H9 (cell line): ENCODE results near the gene RBFOX2. TPM values are rescaled to one million over a fixed set of nuclear protein-coding genes. Genes with fewer than 3 reads are reported as not detected.

ENCODE experiments used
- DNase-seq: peaks from one replicate; pipeline ENCODE4 v3.0.0-alpha.2; 2017
- H2AFZ ChIP-seq: one replicate; pipeline ENCODE4 v1.6.1; 2013; ENCODE audit warnings: mild to moderate bottlenecking, low read length, control low read depth, moderate library complexity
- H2AK5ac ChIP-seq: 2 replicates; pipeline ENCODE4 v1.6.1; 2013; ENCODE audit warnings: low read length, control low read depth, mixed read lengths; ENCODE audit not compliant: insufficient read length
- H2BK120ac ChIP-seq: one replicate; pipeline ENCODE4 v1.6.1; 2013; ENCODE audit warnings: low read depth, mild to moderate bottlenecking, low read length, control low read depth, inconsistent platforms; ENCODE audit not compliant: poor library complexity, severe bottlenecking
- H2BK12ac ChIP-seq: 2 replicates; pipeline ENCODE4 v1.6.1; 2013; ENCODE audit warnings: low read length, control low read depth, mixed read lengths, low read depth; ENCODE audit not compliant: insufficient read length
- H2BK15ac ChIP-seq: 2 replicates; pipeline ENCODE4 v1.6.1; 2013; ENCODE audit warnings: low read depth, low read length, control low read depth
- H2BK20ac ChIP-seq: one replicate; pipeline ENCODE4 v1.6.1; 2013; ENCODE audit warnings: low read depth, mild to moderate bottlenecking, low read length, control low read depth, inconsistent platforms; ENCODE audit not compliant: poor library complexity, severe bottlenecking
- H2BK5ac ChIP-seq: 2 replicates; pipeline ENCODE4 v1.6.1; 2013; ENCODE audit warnings: low read length, control low read depth, mixed read lengths; ENCODE audit not compliant: insufficient read length
- H3K14ac ChIP-seq: 2 replicates; pipeline ENCODE4 v1.6.1; 2013; ENCODE audit warnings: low read length, control low read depth; ENCODE audit not compliant: insufficient read depth
- H3K18ac ChIP-seq: 2 replicates; pipeline ENCODE4 v1.6.1; 2013; ENCODE audit warnings: low read depth, mild to moderate bottlenecking, mixed read lengths, low read length, control low read depth; ENCODE audit not compliant: insufficient read length
- H3K23ac ChIP-seq: 2 replicates; pipeline ENCODE4 v1.6.1; 2013; ENCODE audit warnings: low read length, control low read depth, mixed read lengths, low read depth; ENCODE audit not compliant: insufficient read length
- H3K23me2 ChIP-seq: 2 replicates; pipeline ENCODE4 v1.6.1; 2013; ENCODE audit warnings: low read depth, mild to moderate bottlenecking, mixed read lengths, low read length, control low read depth; ENCODE audit not compliant: insufficient read length, poor library complexity, severe bottlenecking
- H3K27ac ChIP-seq: 2 replicates; pipeline ENCODE4 v1.5.1; 2013; ENCODE audit warnings: low read length, control low read depth, mixed read lengths, low read depth; ENCODE audit not compliant: insufficient read length
- H3K27me3 ChIP-seq: 2 replicates; pipeline ENCODE4 v1.6.1; 2013; ENCODE audit warnings: low read length, control low read depth, inconsistent platforms; ENCODE audit not compliant: insufficient read depth
- H3K4ac ChIP-seq: 2 replicates; pipeline ENCODE4 v1.6.1; 2013; ENCODE audit warnings: low read depth, mild to moderate bottlenecking, control low read depth, inconsistent platforms, low read length, moderate library complexity
- H3K4me1 ChIP-seq: 2 replicates; pipeline ENCODE4 v1.6.1; 2013; ENCODE audit warnings: low read length, control low read depth, inconsistent platforms; ENCODE audit not compliant: insufficient read depth
- H3K4me2 ChIP-seq: 2 replicates; pipeline ENCODE4 v1.6.1; 2013; ENCODE audit warnings: low read length, control low read depth, mixed read lengths; ENCODE audit not compliant: insufficient read length, insufficient read depth
- H3K56ac ChIP-seq: 2 replicates; pipeline ENCODE4 v1.6.1; 2013; ENCODE audit warnings: low read depth, mild to moderate bottlenecking, mixed read lengths, low read length, control low read depth; ENCODE audit not compliant: insufficient read length
- H3K79me1 ChIP-seq: 2 replicates; pipeline ENCODE4 v1.6.1; 2013; ENCODE audit warnings: low read depth, mild to moderate bottlenecking, moderate library complexity, low read length, control low read depth, inconsistent platforms; ENCODE audit not compliant: insufficient read depth, poor library complexity, severe bottlenecking
- H3K79me2 ChIP-seq: 2 replicates; pipeline ENCODE4 v1.6.1; 2013; ENCODE audit warnings: low read length, control low read depth, inconsistent platforms; ENCODE audit not compliant: insufficient read depth
- H3K9ac ChIP-seq: 2 replicates; pipeline ENCODE4 v1.6.1; 2013; ENCODE audit warnings: low read length, control low read depth, mixed read lengths; ENCODE audit not compliant: insufficient read length; ENCODE audit errors: extremely low read depth
- H3K9me3 ChIP-seq: one replicate; pipeline ENCODE4 v1.6.1; 2013; ENCODE audit warnings: low read depth, low read length, inconsistent platforms; ENCODE audit not compliant: control insufficient read depth
- H3T11ph ChIP-seq: one replicate; pipeline ENCODE4 v1.6.1; 2013; ENCODE audit warnings: mild to moderate bottlenecking, low read length, control low read depth, inconsistent platforms
- H4K20me1 ChIP-seq: one replicate; pipeline ENCODE4 v1.6.1; 2013; ENCODE audit not compliant: control insufficient read depth, insufficient read length, insufficient read depth
- H4K5ac ChIP-seq: 2 replicates; pipeline ENCODE4 v1.6.1; 2013; ENCODE audit warnings: low read depth, mild to moderate bottlenecking, mixed read lengths, low read length, control low read depth; ENCODE audit not compliant: insufficient read length
- H4K8ac ChIP-seq: replicated peaks from 2 replicates; pipeline ENCODE4 v1.6.1; 2013; ENCODE audit warnings: low read length, control low read depth, mixed read lengths, low read depth; ENCODE audit not compliant: insufficient read length
- H4K91ac ChIP-seq: 2 replicates; pipeline ENCODE4 v1.6.1; 2013; ENCODE audit warnings: low read depth, mild to moderate bottlenecking, moderate library complexity, mixed read lengths, low read length, control low read depth; ENCODE audit not compliant: insufficient read length
- H3K27ac Mint-ChIP-seq, 3 experiments: 2 replicates in 2 of 3; 3 replicates in 1 of 3; pipeline ENCODE4 v1.8.0; 2020 to 2021; ENCODE audit warnings: mixed read lengths in 3 of 3, mild to moderate bottlenecking in 1 of 3, moderate library complexity in 1 of 3
- H3K27me3 Mint-ChIP-seq: 2 replicates; pipeline ENCODE4 v1.8.0; 2021; ENCODE audit warnings: low read depth, mild to moderate bottlenecking, moderate library complexity, mixed read lengths
- H3K36me3 Mint-ChIP-seq, 3 experiments: 2 replicates in 2 of 3; 3 replicates in 1 of 3; pipeline ENCODE4 v1.8.0; 2020 to 2021; ENCODE audit warnings: low read depth in 3 of 3, mixed read lengths in 3 of 3; ENCODE audit not compliant: insufficient read depth in 1 of 3
- H3K4me1 Mint-ChIP-seq, 2 experiments: 2 replicates each; pipeline ENCODE4 v1.8.0; 2020; ENCODE audit warnings: mixed read lengths in 2 of 2
- H3K4me3 Mint-ChIP-seq, 2 experiments: 2 replicates in 1 of 2; 3 replicates in 1 of 2; pipeline ENCODE4 v1.8.0; 2020 to 2021; ENCODE audit warnings: mild to moderate bottlenecking in 2 of 2, mixed read lengths in 2 of 2, moderate library complexity in 1 of 2
- H3K9me3 Mint-ChIP-seq, 2 experiments: 2 replicates in 1 of 2; 3 replicates in 1 of 2; pipeline ENCODE4 v1.8.0; 2020; ENCODE audit warnings: mild to moderate bottlenecking in 2 of 2, mixed read lengths in 2 of 2, moderate library complexity in 1 of 2
- WGBS: extraction: QIAGEN DNeasy Blood & Tissue Kit; methylation state at CpG from one replicate; pipeline ENCODE4 v1.1.7; 2013; ENCODE audit warnings: missing lambda C conversion rate, low lambda C conversion rate, mixed read lengths; ENCODE audit not compliant: insufficient read length; ENCODE audit errors: extremely low coverage; 5-methylcytosine and 5-hydroxymethylcytosine counted together
- total RNA-seq: library from RNA; stranded (reverse); gene quantifications from 2 replicates; pipeline ENCODE4 v1.2.1, GENCODE V29; 2021
- TF ChIP-seq, protein P1 (sequence below): fragments of 200-600 bp; sonication (generic); conservative IDR thresholded peaks from 3 replicates; pipeline ENCODE4 v1.8.0; 2021; ENCODE audit warnings: antibody characterized with exemption, mild to moderate bottlenecking

RBFOX2 gene
- total RNA-seq, 1 experiment from 2014 or later, result 84.7 TPM

DNA sequence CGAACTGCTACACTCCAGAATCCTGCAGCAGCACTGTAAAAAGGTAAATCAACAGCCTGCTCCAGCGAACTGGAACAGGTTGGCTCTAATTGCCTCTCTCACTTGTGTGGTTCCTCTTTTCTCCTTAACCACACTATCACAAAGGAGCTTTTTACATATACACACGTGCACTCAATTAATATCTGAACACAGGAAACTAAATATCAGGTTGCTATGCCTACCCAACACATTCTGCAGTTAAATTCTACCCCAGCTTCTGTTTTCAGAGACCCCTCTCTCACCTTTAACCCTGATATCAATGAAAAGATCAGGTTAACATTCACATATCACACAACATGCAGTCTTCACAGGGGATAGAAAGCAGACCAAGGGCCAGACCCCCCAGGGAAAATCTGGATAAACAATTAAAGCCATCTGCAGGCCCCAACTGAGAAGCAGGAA, 11.0 kb downstream of the RBFOX2 start:
- Mint-ChIP-seq H3K4me3 (no peak overlapping the region), H3K36me3 (peaks cover 8 to 10% (median 9%) of the 10 kb centered on the region in 3 experiments; a peak in 6 of 7 replicates), H3K27ac (peak overlapping the region; percentile 0 to 66 (median 7); a peak in 4 of 7 replicates), H3K9me3 (peaks cover 0 to 2% of the 10 kb centered on the region in 2 experiments; a peak in 2 of 5 replicates), H3K4me1 (peaks cover 50 to 52% of the 10 kb centered on the region in 2 experiments), H3K27me3 (no peaks in the 10 kb centered on the region)
- no peak overlapping the region for H4K8ac ChIP-seq
- H3K56ac ChIP-seq, result no peak overlapping the region
- no peaks in the 10 kb centered on the region for H4K20me1 ChIP-seq
- H4K5ac ChIP-seq, result no peak overlapping the region
- peaks cover 5% of the 10 kb centered on the region for H3K4me1 ChIP-seq
- no peak overlapping the region for H3K9ac ChIP-seq
- no peak overlapping the region for H2BK12ac ChIP-seq
- WGBS, result no CpG with 5 or more reads among the region's 3 CpGs
- no peak overlapping the region for H3K27ac ChIP-seq
- H4K91ac ChIP-seq, result no peak overlapping the region
- no peak overlapping the region for H2BK15ac ChIP-seq
- H3K18ac ChIP-seq, result no peak overlapping the region
- H3K79me2 ChIP-seq, result peaks cover 25% of the 10 kb centered on the region; the same call in 1 of the 2 replicates
- H3K23ac ChIP-seq, result no peak overlapping the region
- H3T11ph ChIP-seq, result no peak overlapping the region
- no peak for DNase-seq
- no peaks in the 10 kb centered on the region for H3K9me3 ChIP-seq
- H3K4ac ChIP-seq, result no peak overlapping the region
- no peak overlapping the region for H2AK5ac ChIP-seq
- H2BK5ac ChIP-seq, result no peak overlapping the region
- no peak overlapping the region for H3K4me2 ChIP-seq
- no peaks in the 10 kb centered on the region for H3K27me3 ChIP-seq
- TF ChIP-seq, protein P1, sequence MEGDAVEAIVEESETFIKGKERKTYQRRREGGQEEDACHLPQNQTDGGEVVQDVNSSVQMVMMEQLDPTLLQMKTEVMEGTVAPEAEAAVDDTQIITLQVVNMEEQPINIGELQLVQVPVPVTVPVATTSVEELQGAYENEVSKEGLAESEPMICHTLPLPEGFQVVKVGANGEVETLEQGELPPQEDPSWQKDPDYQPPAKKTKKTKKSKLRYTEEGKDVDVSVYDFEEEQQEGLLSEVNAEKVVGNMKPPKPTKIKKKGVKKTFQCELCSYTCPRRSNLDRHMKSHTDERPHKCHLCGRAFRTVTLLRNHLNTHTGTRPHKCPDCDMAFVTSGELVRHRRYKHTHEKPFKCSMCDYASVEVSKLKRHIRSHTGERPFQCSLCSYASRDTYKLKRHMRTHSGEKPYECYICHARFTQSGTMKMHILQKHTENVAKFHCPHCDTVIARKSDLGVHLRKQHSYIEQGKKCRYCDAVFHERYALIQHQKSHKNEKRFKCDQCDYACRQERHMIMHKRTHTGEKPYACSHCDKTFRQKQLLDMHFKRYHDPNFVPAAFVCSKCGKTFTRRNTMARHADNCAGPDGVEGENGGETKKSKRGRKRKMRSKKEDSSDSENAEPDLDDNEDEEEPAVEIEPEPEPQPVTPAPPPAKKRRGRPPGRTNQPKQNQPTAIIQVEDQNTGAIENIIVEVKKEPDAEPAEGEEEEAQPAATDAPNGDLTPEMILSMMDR, result no peak
- peaks cover 5% of the 10 kb centered on the region for H3K79me1 ChIP-seq
- no peak overlapping the region for H3K14ac ChIP-seq
- H2BK120ac ChIP-seq, result no peak overlapping the region
- no peaks in the 10 kb centered on the region for H3K23me2 ChIP-seq
- H2AFZ ChIP-seq, result no peak overlapping the region
- no peak overlapping the region for H2BK20ac ChIP-seq
